DMS153 treated with DMSO at 0.1 percent for 48 hours (cell line): ENCODE results near the gene SPIB.
"Not testable (repeated sequence)": the region's sequence is repeated elsewhere in the genome, so short reads cannot be mapped to it uniquely, and the experiment has no call there.

Experiments used
- DNase-seq: peaks from one replicate; lab custom pipeline; 2025; ENCODE audit not compliant: unreplicated experiment; lab: John Stamatoyannopoulos, UW

Gene SPIB

DNA sequence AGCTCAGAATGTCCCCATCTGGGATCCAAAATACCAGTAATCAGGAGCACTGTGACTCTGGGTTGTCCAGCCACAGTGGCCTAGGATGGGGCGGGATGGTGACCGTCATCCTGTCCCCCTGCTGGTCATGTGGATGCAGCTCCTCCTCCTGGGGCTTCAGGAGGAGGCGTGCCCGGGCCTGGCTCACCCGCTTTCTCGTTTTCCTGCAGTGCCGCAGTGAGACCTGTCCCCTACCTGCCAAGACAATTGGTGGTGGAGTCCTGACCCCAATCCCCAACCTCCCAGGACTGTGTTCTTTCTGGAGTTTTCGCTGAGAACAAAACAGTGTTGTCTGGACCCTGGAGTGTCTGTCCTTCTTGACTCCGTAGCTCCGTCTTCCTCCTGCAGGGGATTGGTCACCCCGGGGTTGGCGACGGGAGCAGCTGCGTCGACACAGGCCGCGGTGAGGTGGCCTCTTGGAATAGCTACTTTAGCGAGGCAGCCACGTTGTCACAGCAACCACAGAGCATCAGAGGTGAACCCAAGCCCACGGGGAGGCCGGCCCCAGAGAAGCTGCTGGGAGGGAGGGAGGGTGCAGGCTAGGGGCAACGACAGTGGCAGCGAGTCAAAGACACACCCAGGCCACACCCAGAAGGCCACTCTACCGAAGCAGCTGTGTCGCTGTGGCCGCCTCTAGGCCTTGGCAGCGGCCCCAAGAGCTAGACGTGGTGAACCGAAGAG, 47.4 kb downstream of the SPIB start:
- peak; percentile 44 for DNase-seq

DNA sequence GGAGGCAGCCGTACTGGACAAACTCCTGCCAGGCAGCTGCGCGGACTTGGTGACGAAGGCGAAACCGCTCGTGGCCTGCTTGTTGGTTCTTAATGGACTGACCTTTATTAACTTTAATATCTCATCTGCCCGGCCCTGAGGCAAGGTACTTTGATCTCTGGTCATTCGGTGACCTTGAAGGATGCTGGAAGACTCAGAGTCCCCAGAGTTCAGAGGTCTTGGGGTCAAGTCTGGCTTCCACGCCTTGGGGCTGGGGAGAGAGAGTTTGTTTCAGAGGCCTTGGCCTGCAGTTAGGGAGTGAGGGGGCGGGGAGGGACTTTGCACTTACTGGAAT, 47.9 kb downstream of the SPIB start:
- no peak for DNase-seq

DNA sequence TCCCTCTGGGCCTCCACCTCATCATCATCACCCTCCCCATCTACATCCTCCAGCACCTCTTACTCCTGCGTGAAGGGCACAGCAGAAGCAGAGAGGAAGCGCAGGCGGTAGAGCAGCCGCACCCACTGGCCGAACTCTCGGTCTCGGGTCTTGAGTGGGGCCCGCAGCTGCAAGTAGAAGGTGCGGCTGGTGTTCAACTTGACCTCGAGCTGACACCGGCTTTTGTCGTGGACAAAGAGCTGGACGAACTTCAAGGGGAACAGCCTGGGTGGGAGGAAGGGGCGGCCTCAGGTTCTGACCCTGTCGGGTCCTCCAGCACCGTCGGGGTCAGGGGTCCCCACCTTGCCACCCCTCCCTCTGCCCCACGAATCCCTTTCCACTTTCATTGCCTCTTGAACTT, 48.8 kb downstream of the SPIB start:
- DNase-seq, result no peak

DNA sequence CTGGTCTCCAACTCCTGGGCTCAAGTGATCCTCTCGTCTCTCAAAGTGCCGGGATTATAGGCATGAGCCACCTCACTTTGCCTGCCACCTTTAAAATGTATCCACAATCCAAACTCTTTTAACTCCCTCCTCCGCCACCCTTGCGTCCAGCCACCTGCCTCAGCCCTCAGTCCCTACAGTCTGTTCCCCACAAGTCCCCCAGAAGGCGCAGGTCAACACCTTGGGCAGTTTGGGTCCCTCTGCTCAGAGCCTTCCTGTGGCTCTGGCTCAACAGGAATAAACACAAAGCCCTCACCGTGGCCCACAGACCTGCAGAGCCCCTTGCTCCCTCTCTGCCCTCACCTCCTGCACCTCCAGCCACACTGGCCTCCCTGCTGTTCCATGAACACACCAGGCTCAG, 50.1 kb downstream of the SPIB start:
- no peak for DNase-seq

DNA sequence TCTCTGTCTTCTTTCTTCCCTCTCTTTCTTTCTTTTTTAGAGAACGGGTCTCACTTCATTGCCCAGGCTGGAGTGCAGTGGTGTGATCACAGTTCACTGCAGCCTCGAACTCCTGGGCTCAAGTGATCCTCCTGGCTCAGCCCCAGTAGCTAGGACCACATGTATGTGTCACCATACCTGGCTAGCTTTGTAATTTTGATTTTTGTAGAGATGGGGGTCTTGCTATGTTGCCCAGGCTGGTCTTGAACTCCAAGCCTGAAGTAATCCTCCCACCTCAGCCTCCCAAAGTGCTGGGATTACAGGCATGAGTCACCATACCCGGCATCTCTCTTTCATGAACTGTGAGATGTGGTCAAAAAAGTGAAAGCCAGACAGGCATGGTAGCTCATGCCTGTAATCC, 54.6 kb downstream of the SPIB start:
- DNase-seq, result not testable (repeated sequence)

DNA sequence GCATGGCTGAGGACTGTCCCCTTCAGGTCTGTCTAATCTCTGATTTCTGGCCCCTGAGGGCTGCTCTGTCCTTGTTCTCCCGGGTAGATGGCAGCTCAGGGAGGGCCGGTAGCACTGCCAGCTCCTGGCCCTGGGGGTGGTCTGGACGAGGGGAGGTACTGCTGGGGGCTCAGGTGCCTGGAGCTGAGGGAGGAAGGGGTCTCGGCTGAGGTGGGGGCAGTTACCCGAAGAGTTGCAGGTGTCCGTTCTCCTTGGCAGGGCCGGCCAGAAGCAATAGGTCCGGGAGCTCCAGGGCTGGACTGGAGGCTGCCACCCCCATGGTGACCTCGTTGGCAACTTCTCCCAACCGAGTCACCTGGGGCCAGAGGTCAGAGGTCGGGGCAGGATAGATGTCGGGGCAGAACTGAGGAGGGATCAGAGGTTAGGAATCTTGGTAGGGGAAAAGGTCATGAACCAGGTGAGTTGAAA, 56.4 kb downstream of the SPIB start:
- no peak for DNase-seq

DNA sequence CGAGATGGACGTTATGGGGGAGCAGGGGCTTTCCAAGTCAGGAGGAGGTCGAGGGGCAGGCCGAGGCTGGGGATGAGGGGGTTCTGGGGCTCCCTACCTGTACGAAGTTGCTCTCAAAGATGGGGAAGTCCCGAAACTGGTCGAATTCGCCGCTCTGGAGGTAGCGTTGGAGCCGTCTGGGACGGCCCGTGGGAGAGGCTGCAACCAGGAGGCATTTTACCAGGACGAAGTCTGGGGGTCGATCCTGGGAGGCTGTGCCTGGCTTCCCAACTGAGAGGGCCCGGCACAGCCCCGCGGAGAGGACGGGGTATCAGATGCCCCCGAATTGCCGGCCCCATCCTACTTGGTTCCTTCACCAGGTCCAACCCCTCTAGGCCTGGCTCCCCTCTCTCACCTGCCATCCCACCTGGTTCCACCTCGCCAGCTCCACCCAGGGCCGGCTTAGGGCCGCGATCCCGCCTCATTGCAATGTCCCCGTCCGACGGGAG, 57.0 kb downstream of the SPIB start:
- no peak for DNase-seq

DNA sequence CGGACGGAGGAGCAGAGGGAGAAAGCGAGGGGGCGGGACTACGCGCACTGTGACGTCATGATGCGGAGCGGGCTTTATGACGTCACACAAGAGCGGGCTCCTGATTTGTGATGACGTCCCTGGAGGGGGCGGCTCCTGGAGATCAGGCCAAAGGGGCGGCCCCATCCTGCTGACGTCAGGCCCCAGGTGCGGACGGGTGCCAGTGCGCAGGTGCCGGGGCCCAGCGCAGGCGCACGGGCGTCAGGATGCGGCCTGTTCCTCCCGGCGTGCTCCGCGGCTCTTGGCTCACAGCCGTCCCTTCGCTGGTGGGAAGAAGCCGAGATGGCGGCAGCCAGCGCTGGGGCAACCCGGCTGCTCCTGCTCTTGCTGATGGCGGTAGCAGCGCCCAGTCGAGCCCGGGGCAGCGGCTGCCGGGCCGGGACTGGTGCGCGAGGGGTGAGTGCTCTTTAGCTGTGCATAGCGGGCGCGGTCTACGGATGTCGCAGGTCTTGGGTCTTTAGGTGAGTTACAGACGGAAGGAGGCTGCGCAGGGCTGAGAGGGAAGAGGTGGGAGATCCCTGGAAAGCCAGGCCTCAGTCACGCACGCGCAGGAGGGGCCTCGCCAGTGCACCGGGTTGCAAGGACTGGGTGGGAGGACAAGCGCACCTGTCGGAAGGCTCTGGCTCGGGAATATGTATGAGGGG, 57.6 kb downstream of the SPIB start, which contains the start of the genes EMC10 and GARIN5A:
Gene EMC10, plus strand, starts transcription at position 284 of the 683 bp plus-strand sequence. Its CDS starts 38 bp downstream, at position 322.
Gene GARIN5A, minus strand, starts transcription at position 625 of the 683 bp plus-strand sequence. Its CDS starts 460 bp downstream, at position 165.
- DNase-seq, result peak; percentile 94

DNA sequence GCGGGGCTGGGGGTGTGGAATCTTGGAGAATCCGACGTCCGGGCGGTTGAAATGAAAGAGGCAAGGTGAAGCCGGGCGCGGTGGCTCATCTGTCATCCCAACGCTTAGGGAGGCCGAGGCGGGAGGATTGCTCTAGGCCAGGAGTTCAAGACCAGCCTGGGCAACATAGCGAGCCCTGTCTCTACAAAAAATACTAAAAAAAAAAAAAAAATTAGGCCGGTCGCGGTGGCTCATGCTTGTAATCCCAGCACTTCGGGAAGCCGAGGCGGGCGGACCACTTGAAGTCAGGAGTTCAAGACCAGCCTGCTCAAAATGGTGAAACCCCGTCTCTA, 58.1 kb downstream of the SPIB start:
- no peak for DNase-seq

DNA sequence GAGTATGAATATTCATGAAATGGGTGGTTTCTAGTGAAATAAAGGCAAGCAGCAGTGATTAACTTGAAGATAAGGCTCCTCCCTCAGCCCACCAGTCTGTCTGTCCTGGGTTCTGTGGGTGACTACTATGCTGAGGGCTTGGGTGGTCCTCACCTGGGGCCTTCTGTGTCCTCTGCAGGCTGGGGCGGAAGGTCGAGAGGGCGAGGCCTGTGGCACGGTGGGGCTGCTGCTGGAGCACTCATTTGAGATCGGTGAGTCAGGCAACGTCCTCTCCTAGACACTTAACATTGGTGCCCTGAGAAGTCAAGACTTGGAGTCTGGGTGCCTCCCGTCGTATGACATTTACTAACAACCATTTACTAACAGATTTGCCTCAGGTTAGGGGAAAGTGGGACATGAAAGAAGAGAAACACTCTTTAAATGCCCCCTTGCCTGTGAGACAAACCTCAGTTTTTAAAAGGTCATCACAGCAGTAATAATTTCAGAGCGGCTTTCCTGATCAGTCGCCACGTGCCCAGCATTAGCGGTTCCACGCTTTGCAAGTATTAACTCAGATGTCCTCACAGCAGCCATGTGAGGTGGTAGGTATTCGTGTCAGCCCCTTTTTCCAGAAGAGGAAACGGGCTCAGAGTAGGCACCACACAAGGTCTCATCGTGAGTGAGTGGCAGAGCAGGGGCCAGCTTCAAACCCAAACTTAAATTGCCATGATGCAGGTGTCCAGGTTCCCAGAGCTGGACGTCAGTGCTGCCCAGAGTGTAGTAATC, 59.2 kb downstream of the SPIB start:
- no peak for DNase-seq

DNA sequence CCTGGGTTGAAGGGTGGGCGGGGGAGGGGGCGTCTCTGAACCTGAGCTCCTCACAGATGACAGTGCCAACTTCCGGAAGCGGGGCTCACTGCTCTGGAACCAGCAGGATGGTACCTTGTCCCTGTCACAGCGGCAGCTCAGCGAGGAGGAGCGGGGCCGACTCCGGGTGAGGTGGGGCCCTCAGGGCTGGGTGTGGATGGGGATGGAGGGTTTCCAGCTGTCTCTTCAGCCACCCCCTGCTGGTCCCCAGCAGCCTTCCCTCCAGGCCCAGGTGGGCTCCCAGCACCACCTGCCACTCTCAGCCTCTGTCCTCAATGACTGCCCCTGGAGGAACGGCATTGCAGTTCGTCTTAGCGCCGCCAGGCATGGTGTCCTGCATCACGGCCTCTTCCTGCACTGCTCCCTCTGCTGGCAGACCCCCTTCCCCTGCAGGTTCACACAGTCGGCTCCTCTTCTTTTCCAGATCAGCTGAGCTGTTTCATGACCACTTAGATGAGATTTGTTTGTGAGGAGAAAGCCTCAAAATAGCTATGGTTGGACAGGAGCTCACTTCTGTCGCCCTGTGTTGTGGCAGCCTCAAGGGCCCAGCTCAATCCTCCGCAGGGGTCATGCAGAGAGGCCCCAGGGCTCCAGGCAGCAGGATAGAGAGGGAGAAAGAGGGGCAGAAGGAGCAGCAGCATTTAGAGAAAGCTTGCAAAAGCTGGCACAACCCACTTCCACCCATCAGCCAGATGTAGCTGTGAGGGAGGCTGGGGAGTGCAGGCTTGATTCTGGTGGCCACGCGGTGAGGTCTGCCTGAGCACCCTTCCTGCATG, 60.4 kb downstream of the SPIB start:
- DNase-seq, result no peak

DNA sequence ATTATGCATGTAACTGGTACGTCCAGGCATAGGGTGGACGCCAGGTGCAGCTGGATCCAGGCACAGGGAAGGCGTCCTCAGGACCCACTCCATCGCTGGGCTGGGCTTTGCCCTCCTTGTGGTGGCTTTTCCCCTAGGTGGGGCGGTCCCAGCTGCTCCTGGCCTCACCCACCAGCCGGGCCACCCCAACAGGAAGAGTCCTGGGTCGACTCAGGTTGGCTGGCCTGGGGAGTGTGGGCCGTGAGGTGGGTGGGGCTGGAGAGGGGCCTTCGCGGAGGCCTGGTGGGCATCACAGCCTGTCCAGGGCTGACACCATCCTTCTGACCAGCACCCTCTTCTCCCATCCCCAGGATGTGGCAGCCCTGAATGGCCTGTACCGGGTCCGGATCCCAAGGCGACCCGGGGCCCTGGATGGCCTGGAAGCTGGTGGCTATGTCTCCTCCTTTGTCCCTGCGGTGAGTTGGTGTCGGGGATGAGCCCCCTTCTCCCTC, 61.1 kb downstream of the SPIB start:
- DNase-seq, result no peak

DNA sequence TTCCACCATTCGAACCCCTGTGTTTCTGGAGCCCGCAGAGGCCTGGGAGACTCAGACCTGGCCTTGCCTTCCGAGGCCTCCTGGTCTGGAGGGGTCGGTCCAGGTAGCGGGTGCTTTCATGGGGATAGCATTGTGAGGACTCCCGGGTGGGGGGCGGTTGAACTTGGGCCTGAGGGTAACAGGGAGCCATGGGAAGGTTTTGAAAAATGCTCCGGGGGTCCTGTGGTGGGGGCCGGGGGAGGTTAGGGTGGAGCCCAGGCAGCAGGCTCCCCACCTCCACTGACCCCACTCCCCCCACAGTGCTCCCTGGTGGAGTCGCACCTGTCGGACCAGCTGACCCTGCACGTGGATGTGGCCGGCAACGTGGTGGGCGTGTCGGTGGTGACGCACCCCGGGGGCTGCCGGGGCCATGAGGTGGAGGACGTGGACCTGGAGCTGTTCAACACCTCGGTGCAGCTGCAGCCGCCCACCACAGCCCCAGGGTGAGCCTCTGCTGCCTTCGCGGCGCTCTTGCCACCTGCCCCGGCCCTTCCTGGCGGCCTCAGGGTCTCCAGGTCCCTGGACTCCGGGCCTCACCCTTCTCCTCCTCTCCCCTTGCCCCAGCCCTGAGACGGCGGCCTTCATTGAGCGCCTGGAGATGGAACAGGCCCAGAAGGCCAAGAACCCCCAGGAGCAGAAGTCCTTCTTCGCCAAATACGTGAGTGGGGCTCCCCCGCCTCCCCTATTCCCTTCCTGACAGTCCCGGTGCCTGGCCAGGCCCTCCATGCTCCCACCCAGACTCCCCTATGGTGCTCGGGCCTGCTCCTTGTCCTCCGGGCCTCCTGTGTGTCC, 61.8 kb downstream of the SPIB start:
- no peak for DNase-seq
